Measurements from ENCODE around the gene FOXP1. TPM values are rescaled to one million over a fixed set of nuclear protein-coding genes. Genes with fewer than 3 reads are reported as not detected.

Gene FOXP1
- total RNA-seq, 2 donors from 2014 or later, result 59.7 to 65.4 TPM

- Mint-ChIP-seq H3K4me3 (no peak overlapping the region), H3K4me1 (ENCODE audit: low read depth in 2 of 2) (peaks cover 27 to 31% of the 10 kb centered on the region in 2 donors), H3K27ac (no peak overlapping the region), H3K27me3 (no peaks in the 10 kb centered on the region), H3K36me3 (no peaks in the 10 kb centered on the region), H3K9me3 (no peaks in the 10 kb centered on the region)
- ATAC-seq, result no peak
- DNase-seq (ENCODE audit: low spot score), result no peak
Measured at GRCh38 chr3:71266875-71267274, 316.7 kb downstream of the FOXP1 start.

GRCh38 chr3:71265365-71265915 lies 318.1 kb downstream of the FOXP1 start:
- Mint-ChIP-seq H3K36me3 (no peaks in the 10 kb centered on the region), H3K4me1 (ENCODE audit: low read depth in 2 of 2) (peaks cover 24 to 27% of the 10 kb centered on the region in 2 donors), H3K9me3 (no peaks in the 10 kb centered on the region), H3K27me3 (no peaks in the 10 kb centered on the region), H3K4me3 (no peak overlapping the region), H3K27ac (no peak overlapping the region)
- no peak for ATAC-seq
- no peak for DNase-seq (ENCODE audit: low spot score)

- H3K4me1 Mint-ChIP-seq (ENCODE audit: low read depth in 2 of 2), result peaks cover 19 to 22% of the 10 kb centered on the region in 2 donors
- DNase-seq (ENCODE audit: low spot score) (no peak), ATAC-seq (no peak)
- H3K36me3 Mint-ChIP-seq, result no peaks in the 10 kb centered on the region
- H3K27me3 Mint-ChIP-seq, result no peaks in the 10 kb centered on the region
- H3K9me3 Mint-ChIP-seq, result no peaks in the 10 kb centered on the region
- H3K27ac Mint-ChIP-seq, result no peak overlapping the region
- H3K4me3 Mint-ChIP-seq, result no peak overlapping the region
Measured at GRCh38 chr3:71264840-71265239, 318.7 kb downstream of the FOXP1 start.

- no peak for DNase-seq (ENCODE audit: low spot score)
- no peak for ATAC-seq
- Mint-ChIP-seq H3K4me3 (no peak overlapping the region), H3K27me3 (no peaks in the 10 kb centered on the region), H3K9me3 (no peaks in the 10 kb centered on the region), H3K27ac (no peak overlapping the region), H3K4me1 (ENCODE audit: low read depth in 2 of 2) (peaks cover 20 to 22% of the 10 kb centered on the region in 2 donors), H3K36me3 (no peaks in the 10 kb centered on the region)
Measured at GRCh38 chr3:71262364-71263265, 320.9 kb downstream of the FOXP1 start.

- Mint-ChIP-seq H3K9me3 (no peaks in the 10 kb centered on the region), H3K27me3 (no peaks in the 10 kb centered on the region), H3K4me3 (no peak overlapping the region), H3K4me1 (ENCODE audit: low read depth in 2 of 2) (peaks cover 18 to 19% of the 10 kb centered on the region in 2 donors), H3K36me3 (no peaks in the 10 kb centered on the region), H3K27ac (no peak overlapping the region)
- no peak for ATAC-seq
- no peak for DNase-seq (ENCODE audit: low spot score)
Measured at GRCh38 chr3:71260782-71261181, 322.7 kb downstream of the FOXP1 start.

GRCh38 chr3:71258526-71258925 lies 325.0 kb downstream of the FOXP1 start:
- no peaks in the 10 kb centered on the region for H3K36me3 Mint-ChIP-seq
- no peak for DNase-seq (ENCODE audit: low spot score)
- H3K27me3 Mint-ChIP-seq, result no peaks in the 10 kb centered on the region
- H3K27ac Mint-ChIP-seq, result no peak overlapping the region
- no peak overlapping the region for H3K4me3 Mint-ChIP-seq
- H3K9me3 Mint-ChIP-seq, result no peaks in the 10 kb centered on the region
- H3K4me1 Mint-ChIP-seq (ENCODE audit: low read depth in 2 of 2), result peaks cover 6% of the 10 kb centered on the region in 2 donors
- no peak for ATAC-seq

GRCh38 chr3:71258116-71258515 lies 325.4 kb downstream of the FOXP1 start:
- ATAC-seq, result no peak
- Mint-ChIP-seq H3K36me3 (no peaks in the 10 kb centered on the region), H3K27ac (no peak overlapping the region)

GRCh38 chr3:71255498-71255897 lies 328.0 kb downstream of the FOXP1 start:
- Mint-ChIP-seq H3K4me1 (ENCODE audit: low read depth in 2 of 2) (peaks cover 6% of the 10 kb centered on the region in 2 donors), H3K36me3 (no peaks in the 10 kb centered on the region), H3K9me3 (no peaks in the 10 kb centered on the region), H3K27me3 (no peaks in the 10 kb centered on the region), H3K27ac (no peak overlapping the region), H3K4me3 (no peak overlapping the region)
- ATAC-seq (no peak), DNase-seq (ENCODE audit: low spot score) (no peak)

More at GRCh38 chr3:71258116-71258515, 325.4 kb downstream of the FOXP1 start:
- no peaks in the 10 kb centered on the region for H3K27me3 Mint-ChIP-seq
- H3K4me1 Mint-ChIP-seq (ENCODE audit: low read depth in 2 of 2), result peaks cover 6% of the 10 kb centered on the region in 2 donors
- no peak overlapping the region for H3K4me3 Mint-ChIP-seq
- H3K9me3 Mint-ChIP-seq, result no peaks in the 10 kb centered on the region
- DNase-seq (ENCODE audit: low spot score), result no peak

GRCh38 chr3:71254281-71255057 lies 329.1 kb downstream of the FOXP1 start:
- H3K9me3 Mint-ChIP-seq, result no peaks in the 10 kb centered on the region
- no peaks in the 10 kb centered on the region for H3K36me3 Mint-ChIP-seq
- H3K4me1 Mint-ChIP-seq (ENCODE audit: low read depth in 2 of 2), result peaks cover 6% of the 10 kb centered on the region in 2 donors
- no peak overlapping the region for H3K27ac Mint-ChIP-seq
- no peaks in the 10 kb centered on the region for H3K27me3 Mint-ChIP-seq
- H3K4me3 Mint-ChIP-seq, result no peak overlapping the region
- ATAC-seq (no peak), DNase-seq (ENCODE audit: low spot score) (no peak)

- Mint-ChIP-seq H3K9me3 (no peaks in the 10 kb centered on the region), H3K4me1 (ENCODE audit: low read depth in 2 of 2) (peaks cover under 1 to 2% of the 10 kb centered on the region in 2 donors), H3K4me3 (no peak overlapping the region), H3K27ac (no peak overlapping the region), H3K36me3 (no peaks in the 10 kb centered on the region), H3K27me3 (no peaks in the 10 kb centered on the region)
- no peak for DNase-seq (ENCODE audit: low spot score)
- ATAC-seq, result no peak
Measured at GRCh38 chr3:71253169-71253568, 330.4 kb downstream of the FOXP1 start.

GRCh38 chr3:71252466-71252865 lies 331.1 kb downstream of the FOXP1 start:
- ATAC-seq, result no peak
- Mint-ChIP-seq H3K9me3 (no peaks in the 10 kb centered on the region), H3K4me3 (no peak overlapping the region), H3K4me1 (ENCODE audit: low read depth in 2 of 2) (no peaks in the 10 kb centered on the region), H3K27me3 (no peaks in the 10 kb centered on the region), H3K36me3 (no peaks in the 10 kb centered on the region), H3K27ac (no peak overlapping the region)
- no peak for DNase-seq (ENCODE audit: low spot score)

- Mint-ChIP-seq H3K4me3 (no peak overlapping the region), H3K4me1 (ENCODE audit: low read depth in 2 of 2) (no peaks in the 10 kb centered on the region), H3K27ac (no peak overlapping the region), H3K27me3 (no peaks in the 10 kb centered on the region), H3K36me3 (no peaks in the 10 kb centered on the region), H3K9me3 (no peaks in the 10 kb centered on the region)
- DNase-seq (ENCODE audit: low spot score), result no peak
- no peak for ATAC-seq
Measured at GRCh38 chr3:71251156-71251775, 332.3 kb downstream of the FOXP1 start.

- Mint-ChIP-seq H3K4me3 (no peak overlapping the region), H3K36me3 (no peaks in the 10 kb centered on the region), H3K27ac (no peak overlapping the region), H3K9me3 (no peaks in the 10 kb centered on the region), H3K27me3 (no peaks in the 10 kb centered on the region), H3K4me1 (ENCODE audit: low read depth in 2 of 2) (no peaks in the 10 kb centered on the region)
- no peak for DNase-seq (ENCODE audit: low spot score)
- no peak for ATAC-seq
Measured at GRCh38 chr3:71250026-71250425, 333.5 kb downstream of the FOXP1 start.

Measured in natural killer cell treated with Interleukin-12 subunit alpha and Interleukin-12 subunit beta and Interleukin-15 and Interleukin-18, amount 100 ng/mL, for 72 hours (primary cell).